ENCODE results near the gene RTBDN.
A peak's percentile ranks its signal among the peaks of the same experiment; 100 is the strongest.

Gene RTBDN

DNA sequence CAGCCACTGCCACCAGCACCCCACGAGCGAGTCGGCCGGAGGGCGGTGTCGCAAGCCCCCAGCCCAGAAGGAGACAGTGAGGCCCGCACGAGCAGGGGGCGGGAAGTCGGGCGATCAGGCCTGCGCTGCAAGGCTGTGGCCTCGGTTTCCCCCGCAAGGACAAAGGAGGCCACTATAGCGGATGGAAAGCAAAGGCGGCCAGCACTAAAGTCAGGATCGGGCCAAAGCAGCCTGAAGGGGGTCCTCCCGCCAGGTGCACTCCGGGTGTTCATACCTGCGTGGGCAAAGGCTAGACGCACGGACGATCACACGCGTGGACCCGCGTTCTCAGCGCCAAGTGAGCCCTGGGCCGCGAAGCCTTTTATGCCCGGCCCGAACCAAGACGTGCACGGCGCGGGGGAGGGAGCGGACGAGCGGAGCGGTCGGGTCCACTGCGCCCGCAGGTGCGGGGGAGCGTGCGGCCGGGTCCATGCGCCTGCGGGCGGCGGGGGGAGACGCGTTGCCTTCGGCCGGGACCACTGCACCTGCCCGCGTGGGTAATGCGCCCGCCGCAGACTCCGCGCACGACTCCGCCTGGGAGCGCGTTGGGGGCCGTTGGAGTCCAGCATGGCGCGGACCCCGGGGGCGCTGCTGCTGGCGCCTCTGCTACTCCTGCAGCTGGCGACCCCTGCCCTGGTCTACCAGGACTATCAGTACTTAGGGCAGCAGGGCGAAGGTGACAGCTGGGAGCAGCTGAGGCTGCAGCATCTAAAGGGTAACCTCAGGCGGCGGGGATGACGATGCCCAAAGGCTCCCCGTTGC lies 32.7 kb downstream of the RTBDN start, which contains the start of the genes PRDX2 and THSD8:
PRDX2 (minus strand) TSS at position 335 of the 801 bp plus-strand sequence. CDS start 539 bp downstream, outside the sequence.
THSD8 (plus strand) TSS at position 604 of the 801 bp plus-strand sequence; CDS start at position 607, 3 bp downstream.
- H3K36me3 ChIP-seq (ENCODE audit: insufficient read depth, low read length) = no peaks in the 10 kb centered on the region; the same call in 1 of the 2 replicates
- DNase-seq (peak; percentile 73), ATAC-seq (ENCODE audit: insufficient read depth, low read depth) (peak; percentile 54)
- no peak within 1 kb of the TSS for H3K27ac ChIP-seq (ENCODE audit: low read length)
- H3K9me3 ChIP-seq (ENCODE audit: insufficient read depth, low read length, severe bottlenecking) = no peaks in the 10 kb centered on the region
- H3K9ac ChIP-seq (ENCODE audit: low read depth, low read length) = no peak within 1 kb of the TSS
- H3K27me3 ChIP-seq (ENCODE audit: insufficient read depth, low read length, poor library complexity) = no peaks in the 10 kb centered on the region
- no peak within 1 kb of the TSS for H3K4me3 ChIP-seq (ENCODE audit: low read depth in 1 of 2, low read length in 2 of 2)
- peaks cover 9% of the 10 kb centered on the region for H3K4me1 ChIP-seq (ENCODE audit: insufficient read depth, low read length)
- TF ChIP-seq, protein P1, sequence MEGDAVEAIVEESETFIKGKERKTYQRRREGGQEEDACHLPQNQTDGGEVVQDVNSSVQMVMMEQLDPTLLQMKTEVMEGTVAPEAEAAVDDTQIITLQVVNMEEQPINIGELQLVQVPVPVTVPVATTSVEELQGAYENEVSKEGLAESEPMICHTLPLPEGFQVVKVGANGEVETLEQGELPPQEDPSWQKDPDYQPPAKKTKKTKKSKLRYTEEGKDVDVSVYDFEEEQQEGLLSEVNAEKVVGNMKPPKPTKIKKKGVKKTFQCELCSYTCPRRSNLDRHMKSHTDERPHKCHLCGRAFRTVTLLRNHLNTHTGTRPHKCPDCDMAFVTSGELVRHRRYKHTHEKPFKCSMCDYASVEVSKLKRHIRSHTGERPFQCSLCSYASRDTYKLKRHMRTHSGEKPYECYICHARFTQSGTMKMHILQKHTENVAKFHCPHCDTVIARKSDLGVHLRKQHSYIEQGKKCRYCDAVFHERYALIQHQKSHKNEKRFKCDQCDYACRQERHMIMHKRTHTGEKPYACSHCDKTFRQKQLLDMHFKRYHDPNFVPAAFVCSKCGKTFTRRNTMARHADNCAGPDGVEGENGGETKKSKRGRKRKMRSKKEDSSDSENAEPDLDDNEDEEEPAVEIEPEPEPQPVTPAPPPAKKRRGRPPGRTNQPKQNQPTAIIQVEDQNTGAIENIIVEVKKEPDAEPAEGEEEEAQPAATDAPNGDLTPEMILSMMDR (IDR thresholded peaks at IDR 0.05; ENCODE audit: borderline replicate concordance, extremely low read depth, low read length, poor library complexity, severe bottlenecking) = no peak
- no peak for TF ChIP-seq EZH2 (IDR thresholded peaks at IDR 0.05; ENCODE audit: borderline replicate concordance, low read depth, low read length, severe bottlenecking)
- H3K4me2 ChIP-seq (ENCODE audit: insufficient read depth, low read length) = no peak within 1 kb of the TSS
- no peak within 1 kb of the TSS for H2AFZ ChIP-seq (ENCODE audit: low read depth, low read length)
- peaks cover 3% of the 10 kb centered on the region for H3K79me2 ChIP-seq (ENCODE audit: insufficient read depth, low read length)
- no peaks in the 10 kb centered on the region for H4K20me1 ChIP-seq (ENCODE audit: insufficient read depth, low read length)

DNA sequence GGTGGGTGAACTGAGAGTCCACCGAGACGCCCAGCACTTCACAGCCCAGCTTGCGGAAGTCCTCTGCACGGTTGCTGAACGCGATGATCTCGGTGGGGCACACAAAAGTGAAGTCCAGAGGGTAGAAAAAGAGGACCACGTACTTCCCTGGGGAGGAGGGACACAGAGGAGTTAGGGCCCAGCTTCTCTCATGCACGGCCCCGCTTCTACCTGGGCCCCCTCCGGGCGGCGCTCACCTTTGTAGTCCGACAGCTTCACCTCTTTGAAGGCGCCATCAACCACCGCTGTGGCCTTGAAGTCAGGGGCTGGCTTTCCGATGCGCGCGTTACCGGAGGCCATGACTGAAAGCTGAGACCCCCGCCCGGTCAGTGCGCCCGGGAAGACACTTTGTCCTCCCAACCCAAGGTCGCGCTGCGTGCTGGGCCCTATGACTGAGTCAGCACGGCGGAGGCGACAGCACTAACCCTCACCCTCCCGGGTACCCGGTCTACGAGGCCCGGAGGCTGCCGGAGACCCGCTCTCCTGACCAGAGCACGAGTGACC lies 33.4 kb downstream of the RTBDN start:
- ATAC-seq (ENCODE audit: insufficient read depth, low read depth) (no peak), DNase-seq (no peak)
- H3K27ac ChIP-seq (ENCODE audit: low read length) = no peak overlapping the region
- no peaks in the 10 kb centered on the region for H3K9me3 ChIP-seq (ENCODE audit: insufficient read depth, low read length, severe bottlenecking)
- TF ChIP-seq, protein P1 (IDR thresholded peaks at IDR 0.05; ENCODE audit: borderline replicate concordance, extremely low read depth, low read length, poor library complexity, severe bottlenecking) = no peak
- TF ChIP-seq EZH2 (IDR thresholded peaks at IDR 0.05; ENCODE audit: borderline replicate concordance, low read depth, low read length, severe bottlenecking) = no peak
- peaks cover 11% of the 10 kb centered on the region for H3K4me1 ChIP-seq (ENCODE audit: insufficient read depth, low read length)
- no peak overlapping the region for H3K4me3 ChIP-seq (ENCODE audit: low read depth in 1 of 2, low read length in 2 of 2)
- no peaks in the 10 kb centered on the region for H4K20me1 ChIP-seq (ENCODE audit: insufficient read depth, low read length)
- H3K4me2 ChIP-seq (ENCODE audit: insufficient read depth, low read length) = no peak overlapping the region
- H2AFZ ChIP-seq (ENCODE audit: low read depth, low read length) = no peak overlapping the region
- no peaks in the 10 kb centered on the region for H3K27me3 ChIP-seq (ENCODE audit: insufficient read depth, low read length, poor library complexity)
- H3K79me2 ChIP-seq (ENCODE audit: insufficient read depth, low read length) = no peaks in the 10 kb centered on the region
- no peaks in the 10 kb centered on the region for H3K36me3 ChIP-seq (ENCODE audit: insufficient read depth, low read length)
- H3K9ac ChIP-seq (ENCODE audit: low read depth, low read length) = no peak overlapping the region

GRCh38 chr19:12800466-12800770 lies 34.0 kb downstream of the RTBDN start:
- Histone ChIP-seq H3K36me3 (ENCODE audit: insufficient read depth, low read length) (no peaks in the 10 kb centered on the region), H3K4me3 (ENCODE audit: low read depth in 1 of 2, low read length in 2 of 2) (no peak overlapping the region), H3K4me1 (ENCODE audit: insufficient read depth, low read length) (peaks cover 13% of the 10 kb centered on the region), H3K9ac (ENCODE audit: low read depth, low read length) (no peak overlapping the region), H4K20me1 (ENCODE audit: insufficient read depth, low read length) (no peaks in the 10 kb centered on the region), H3K4me2 (ENCODE audit: insufficient read depth, low read length) (no peak overlapping the region), H3K79me2 (ENCODE audit: insufficient read depth, low read length) (no peaks in the 10 kb centered on the region), H3K27ac (ENCODE audit: low read length) (no peak overlapping the region), H3K27me3 (ENCODE audit: insufficient read depth, low read length, poor library complexity) (no peaks in the 10 kb centered on the region), H3K9me3 (ENCODE audit: insufficient read depth, low read length, severe bottlenecking) (no peaks in the 10 kb centered on the region), H2AFZ (ENCODE audit: low read depth, low read length) (no peak overlapping the region)
- ATAC-seq (ENCODE audit: insufficient read depth, low read depth) = no peak
- DNase-seq = no peak
- TF ChIP-seq, protein P1 (IDR thresholded peaks at IDR 0.05; ENCODE audit: borderline replicate concordance, extremely low read depth, low read length, poor library complexity, severe bottlenecking) = no peak
- no peak for TF ChIP-seq EZH2 (IDR thresholded peaks at IDR 0.05; ENCODE audit: borderline replicate concordance, low read depth, low read length, severe bottlenecking)

Data from DND-41 (cell line).